Measurements from ENCODE around the gene PSMB5.

PSMB5 gene

DNA sequence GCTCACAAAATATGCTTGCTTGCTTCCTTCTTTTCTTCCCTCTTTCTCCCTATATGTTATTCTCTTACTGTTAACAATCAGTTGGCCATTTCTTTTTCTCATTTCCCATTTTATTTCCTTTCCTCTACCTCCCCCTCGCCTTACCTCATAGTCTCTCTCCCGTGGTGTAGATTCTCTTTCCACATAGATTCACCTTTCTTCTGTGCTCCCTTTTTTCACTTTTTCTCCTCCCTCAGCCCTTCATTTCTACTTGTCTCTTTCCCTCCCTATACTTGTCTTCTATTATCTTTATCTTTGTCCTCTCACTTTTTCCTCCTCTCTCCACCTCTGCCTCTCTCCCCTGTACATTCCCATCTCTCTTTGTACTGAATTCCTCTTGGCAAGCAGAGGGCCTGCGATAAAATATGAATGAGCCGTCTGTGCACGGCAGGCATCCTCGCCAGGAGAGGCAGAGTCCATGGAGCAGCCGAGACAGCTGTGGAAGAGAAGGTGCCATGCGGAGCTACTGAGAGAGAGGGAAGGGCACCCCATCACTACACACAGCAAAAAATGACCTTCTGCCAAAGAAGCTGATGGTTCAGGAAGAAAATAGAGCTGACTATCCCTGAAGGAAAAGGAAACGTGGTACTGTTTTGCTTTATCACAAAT lies 36.9 kb downstream of the PSMB5 start (continued):
- no peak for TF ChIP-seq ZNF626 (tag by site-specific recombination; IDR thresholded peaks at IDR 0.05)

- Histone ChIP-seq H3K4me3 (ENCODE audit: low read depth, low read length) (no peak overlapping the region), H3K36me3 (ENCODE audit: control insufficient read depth in 2 of 2, insufficient read depth in 1 of 2, low read length in 2 of 2) (peaks cover 0 to 6% of the 10 kb centered on the region in 2 experiments; a peak in 2 of 3 replicates), H3K4me1 (ENCODE audit: control insufficient read depth, insufficient read depth, low read length) (peaks cover 7% of the 10 kb centered on the region), H3K27ac (ENCODE audit: extremely low read depth, low read depth, low read length) (0 out of 2 replicates have a peak overlapping the region, but pooled peaks have one; percentile 41), H3K9me3 (ENCODE audit: control insufficient read depth, insufficient read depth, low read depth, low read length) (no peaks in the 10 kb centered on the region)
- CTCF ChIA-PET = interaction anchor here (0.6 to 17.9 kb wide), 10 partner anchors 10 to 124 kb away, joined by 3 to 469 read pairs (median 4); partner anchors contain the start of genes AJUBA, CDH24, PSMB11 and REM2
- POLR2A ChIA-PET = interaction anchor here (5.2 kb wide), 1 partner anchor 10 kb away, joined by 50 read pairs; no protein-coding TSS in a partner anchor
- TF ChIP-seq ZNF677 (tag by site-specific recombination; IDR thresholded peaks at IDR 0.05) (no peak), ZNF621 (tag by site-specific recombination; IDR thresholded peaks at IDR 0.05) (no peak), PRDM1 (tag by site-specific recombination; IDR thresholded peaks at IDR 0.05) (0 out of 2 replicates have a peak, but pooled peaks have one; percentile 35), ZFHX2 (tag by site-specific recombination; conservative IDR thresholded peaks at IDR 0.05) (peak; percentile 99), ZSCAN30 (tag by site-specific recombination; IDR thresholded peaks at IDR 0.05) (no peak), ZNF174 (tag by site-specific recombination; IDR thresholded peaks at IDR 0.05) (no peak), ZBTB20 (tag by site-specific recombination; IDR thresholded peaks at IDR 0.05) (no peak), ZNF600 (tag by site-specific recombination; IDR thresholded peaks at IDR 0.05) (peak; percentile 83), ZNF221 (tag by site-specific recombination; IDR thresholded peaks at IDR 0.05; ENCODE audit: borderline replicate concordance) (no peak), FEZF1 (tag by site-specific recombination; IDR thresholded peaks at IDR 0.05) (no peak), ZNF133 (tag by site-specific recombination; IDR thresholded peaks at IDR 0.05) (no peak), SALL2 (tag by site-specific recombination; IDR thresholded peaks at IDR 0.05; ENCODE audit: borderline replicate concordance) (0 out of 2 replicates have a peak, but pooled peaks have one; percentile 51), BCL11B (tag by site-specific recombination; IDR thresholded peaks at IDR 0.05; ENCODE audit: low read depth) (0 out of 2 replicates have a peak, but pooled peaks have one; percentile 80), RBAK (tag by site-specific recombination; IDR thresholded peaks at IDR 0.05) (no peak), ZNF514 (tag by site-specific recombination; IDR thresholded peaks at IDR 0.05) (no peak), ZNF843 (tag by site-specific recombination; IDR thresholded peaks at IDR 0.05) (no peak), ELK4 (IDR thresholded peaks at IDR 0.05; ENCODE audit: borderline replicate concordance, low read depth, low read length) (no peak), HOXD13 (CRISPR knock-in tag; IDR thresholded peaks at IDR 0.05; ENCODE audit: borderline replicate concordance) (no peak), ZNF521 (tag by site-specific recombination; IDR thresholded peaks at IDR 0.05) (no peak), ZNF37A (tag by site-specific recombination; IDR thresholded peaks at IDR 0.05) (no peak), ZNF311 (tag by site-specific recombination; IDR thresholded peaks at IDR 0.05; ENCODE audit: borderline replicate concordance) (no peak), ZNF146 (tag by site-specific recombination; IDR thresholded peaks at IDR 0.05) (no peak), ZNF121 (tag by site-specific recombination; IDR thresholded peaks at IDR 0.05) (no peak), ZNF280C (tag by site-specific recombination; IDR thresholded peaks at IDR 0.05) (no peak), WT1 (tag by site-specific recombination; IDR thresholded peaks at IDR 0.05) (peak; percentile 79), ZNF2 (tag by site-specific recombination; IDR thresholded peaks at IDR 0.05) (no peak), ZNF155 (tag by site-specific recombination; IDR thresholded peaks at IDR 0.05) (0 out of 2 replicates have a peak, but pooled peaks have one; percentile 56), ZNF24 (tag by site-specific recombination; IDR thresholded peaks at IDR 0.05) (no peak)
- TF ChIP-seq, protein P1, sequence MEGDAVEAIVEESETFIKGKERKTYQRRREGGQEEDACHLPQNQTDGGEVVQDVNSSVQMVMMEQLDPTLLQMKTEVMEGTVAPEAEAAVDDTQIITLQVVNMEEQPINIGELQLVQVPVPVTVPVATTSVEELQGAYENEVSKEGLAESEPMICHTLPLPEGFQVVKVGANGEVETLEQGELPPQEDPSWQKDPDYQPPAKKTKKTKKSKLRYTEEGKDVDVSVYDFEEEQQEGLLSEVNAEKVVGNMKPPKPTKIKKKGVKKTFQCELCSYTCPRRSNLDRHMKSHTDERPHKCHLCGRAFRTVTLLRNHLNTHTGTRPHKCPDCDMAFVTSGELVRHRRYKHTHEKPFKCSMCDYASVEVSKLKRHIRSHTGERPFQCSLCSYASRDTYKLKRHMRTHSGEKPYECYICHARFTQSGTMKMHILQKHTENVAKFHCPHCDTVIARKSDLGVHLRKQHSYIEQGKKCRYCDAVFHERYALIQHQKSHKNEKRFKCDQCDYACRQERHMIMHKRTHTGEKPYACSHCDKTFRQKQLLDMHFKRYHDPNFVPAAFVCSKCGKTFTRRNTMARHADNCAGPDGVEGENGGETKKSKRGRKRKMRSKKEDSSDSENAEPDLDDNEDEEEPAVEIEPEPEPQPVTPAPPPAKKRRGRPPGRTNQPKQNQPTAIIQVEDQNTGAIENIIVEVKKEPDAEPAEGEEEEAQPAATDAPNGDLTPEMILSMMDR (tag by site-specific recombination; IDR thresholded peaks at IDR 0.05) = no peak
Observed at GRCh38 chr14:22996768-22997654, 37.7 kb downstream of the PSMB5 start.

All from HEK293 (cell line).